DMS114 treated with DMSO at 0.1 percent for 48 hours (cell line): ENCODE results near the gene MRNIP.
"Not testable (repeated sequence)": the region's sequence is repeated elsewhere in the genome, so short reads cannot be mapped to it uniquely, and the experiment has no call there.

Experiments used
- DNase-seq: peaks from one replicate; lab custom pipeline; 2025; ENCODE audit not compliant: unreplicated experiment; lab: John Stamatoyannopoulos, UW

Gene MRNIP

GRCh38 chr5:179872055-179872827, 13.6 kb upstream of the MRNIP start:
- DNase-seq = no peak

GRCh38 chr5:179871533-179871932, 12.9 kb upstream of the MRNIP start:
- not testable (repeated sequence) for DNase-seq

GRCh38 chr5:179870952-179871351, 12.3 kb upstream of the MRNIP start:
- no peak for DNase-seq

GRCh38 chr5:179870403-179870903, 11.8 kb upstream of the MRNIP start:
- no peak for DNase-seq

GRCh38 chr5:179869641-179870402, 11.2 kb upstream of the MRNIP start:
- no peak for DNase-seq

- DNase-seq = no peak
These were observed 10.5 kb upstream of the MRNIP start for GRCh38 chr5:179869101-179869500.

GRCh38 chr5:179868541-179868940, 9.9 kb upstream of the MRNIP start:
- DNase-seq = no peak

- DNase-seq = no peak
These were observed 8.9 kb upstream of the MRNIP start for GRCh38 chr5:179867476-179867875.

GRCh38 chr5:179867079-179867465, 8.5 kb upstream of the MRNIP start:
- no peak for DNase-seq

GRCh38 chr5:179866241-179867078, 7.8 kb upstream of the MRNIP start:
- DNase-seq = no peak

- no peak for DNase-seq
These were observed 7.0 kb upstream of the MRNIP start for GRCh38 chr5:179865491-179866240.

- no peak for DNase-seq
These were observed 6.1 kb upstream of the MRNIP start for GRCh38 chr5:179864686-179865085.

GRCh38 chr5:179863449-179864085, 5.0 kb upstream of the MRNIP start:
- no peak for DNase-seq

- DNase-seq = no peak
These were observed 4.3 kb upstream of the MRNIP start for GRCh38 chr5:179862891-179863290.

- DNase-seq = no peak
These were observed 3.7 kb upstream of the MRNIP start for GRCh38 chr5:179862296-179862695.

GRCh38 chr5:179860301-179860700, 1.7 kb upstream of the MRNIP start:
- peak; percentile 27 for DNase-seq

- DNase-seq = no peak
These were observed 404 bp downstream of the MRNIP start for GRCh38 chr5:179858241-179858585.

- DNase-seq = no peak
These were observed 4.3 kb downstream of the MRNIP start for GRCh38 chr5:179854356-179854755.

GRCh38 chr5:179852993-179853547, 5.5 kb downstream of the MRNIP start:
- no peak for DNase-seq

GRCh38 chr5:179841621-179842020, 17.0 kb downstream of the MRNIP start:
- no peak for DNase-seq
